ENCODE measurements around the gene CYP51A1. TPM values are rescaled to one million over a fixed set of nuclear protein-coding genes. Genes with fewer than 3 reads are reported as not detected.

CYP51A1 gene
- total RNA-seq (2021), result 58.9 and 89.0 TPM in 2 replicates
- percentile 96 among the genes with signal in this experiment for Bru-seq, nascent RNA
- BruChase-seq, experiment 1, labeled RNA remaining after a 2-hour chase, result percentile 94 among the genes with signal in this experiment
- percentile 99 among the genes with signal in this experiment for BruChase-seq, experiment 2, labeled RNA remaining after a 6-hour chase
- long read RNA-seq, transcript CYP51A1-201 (10 exons, 3,210 nt), result major isoform, 138 of 184 reads
- long read RNA-seq, transcript CYP51A1-203 (10 exons, 1,729 nt), result minor isoform, 31 of 184 reads
- long read RNA-seq, partial matches to known transcripts, result 0 of 184 reads
- long read RNA-seq, other reads (novel, unspliced or antisense), result 14 of 184 reads

DNA sequence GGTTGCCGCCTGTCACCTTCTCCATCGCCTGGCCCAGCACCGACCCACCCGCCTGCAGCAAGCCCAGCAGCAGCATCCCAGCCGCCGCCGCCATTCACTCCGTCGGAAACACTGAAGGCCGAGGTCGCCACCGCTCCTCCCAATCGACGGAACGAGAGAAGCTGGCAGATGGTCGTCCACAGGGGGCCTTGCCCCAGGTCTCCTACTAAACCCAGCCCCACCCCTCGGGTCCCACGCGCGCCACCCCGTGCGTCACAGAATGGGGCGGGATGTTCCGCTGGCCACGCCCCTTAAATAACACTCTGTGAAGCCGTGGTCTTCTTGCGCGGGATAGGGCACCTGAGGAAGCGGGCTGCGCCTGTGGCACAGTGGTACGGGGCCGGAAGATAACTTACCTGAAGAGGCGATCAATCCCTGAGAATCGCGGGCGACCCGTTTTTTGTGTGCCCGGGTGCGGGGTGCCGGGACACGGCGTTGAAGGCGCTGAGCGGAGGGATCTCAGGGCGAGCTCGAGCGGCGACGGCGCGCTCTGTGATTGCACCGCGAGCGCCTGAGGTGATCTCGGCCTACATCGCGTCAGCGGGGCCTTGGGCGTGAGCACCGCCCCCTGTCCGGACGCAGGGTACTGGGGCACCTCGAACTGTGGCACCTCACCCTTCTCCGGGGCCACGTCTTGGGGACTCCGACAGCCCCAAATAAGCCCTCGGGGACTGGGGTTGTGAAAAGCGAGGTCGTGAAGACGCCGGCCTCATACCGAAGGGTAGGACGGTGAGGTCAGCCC is at the start of gene CYP51A1:
CYP51A1 (minus strand) TSS at position 207 of the 781 bp plus-strand sequence; CDS start at position 94, 113 bp downstream.
- Histone ChIP-seq H2AFZ (peak within 1 kb of the TSS; percentile 85), H3K4me3 (peak within 1 kb of the TSS; percentile 65), H3K36me3 (ENCODE audit: low read depth) (peaks cover 19% of the 10 kb centered on the region), H3K27ac (peak within 1 kb of the TSS; percentile 73), H3K79me2 (ENCODE audit: low read depth) (peaks cover 48% of the 10 kb centered on the region), H4K20me1 (ENCODE audit: insufficient read depth) (peaks cover 24% of the 10 kb centered on the region), H3K9me3 (ENCODE audit: insufficient read depth, low read depth) (no peaks in the 10 kb centered on the region), H3K4me1 (replicated peaks; ENCODE audit: insufficient read depth) (peaks cover 20% of the 10 kb centered on the region), H3K27me3 (ENCODE audit: insufficient read depth, low read depth) (no peaks in the 10 kb centered on the region), H3K9me2 (ENCODE audit: insufficient read depth) (no peaks in the 10 kb centered on the region), H3K4me2 (peak within 1 kb of the TSS; percentile 86), H3F3A (ENCODE audit: insufficient read depth, low read depth) (no peaks in the 10 kb centered on the region)
- intact Hi-C loops (cut with micrococcal nuclease; ENCODE audit: unreplicated experiment), result loop anchor here (1.0 kb wide), 2 partner anchors 313 to 577 kb away; partner anchors contain the start of gene GATAD1
- ChIA-PET CTCF (interaction anchor here (0.6 kb wide), 1 partner anchor 222 kb away, joined by 3 read pairs; no protein-coding TSS in a partner anchor), POLR2A (ENCODE audit: unreplicated experiment) (interaction anchor here (0.6 kb wide), 1 partner anchor 984 kb away, joined by 3 read pairs; no protein-coding TSS in a partner anchor)
- DNase-seq, result peak; percentile 80 to 95
- TF ChIP-seq EZH2 (IDR thresholded peaks at IDR 0.05; ENCODE audit: low read depth), result no peak
- TF ChIP-seq, protein P1, sequence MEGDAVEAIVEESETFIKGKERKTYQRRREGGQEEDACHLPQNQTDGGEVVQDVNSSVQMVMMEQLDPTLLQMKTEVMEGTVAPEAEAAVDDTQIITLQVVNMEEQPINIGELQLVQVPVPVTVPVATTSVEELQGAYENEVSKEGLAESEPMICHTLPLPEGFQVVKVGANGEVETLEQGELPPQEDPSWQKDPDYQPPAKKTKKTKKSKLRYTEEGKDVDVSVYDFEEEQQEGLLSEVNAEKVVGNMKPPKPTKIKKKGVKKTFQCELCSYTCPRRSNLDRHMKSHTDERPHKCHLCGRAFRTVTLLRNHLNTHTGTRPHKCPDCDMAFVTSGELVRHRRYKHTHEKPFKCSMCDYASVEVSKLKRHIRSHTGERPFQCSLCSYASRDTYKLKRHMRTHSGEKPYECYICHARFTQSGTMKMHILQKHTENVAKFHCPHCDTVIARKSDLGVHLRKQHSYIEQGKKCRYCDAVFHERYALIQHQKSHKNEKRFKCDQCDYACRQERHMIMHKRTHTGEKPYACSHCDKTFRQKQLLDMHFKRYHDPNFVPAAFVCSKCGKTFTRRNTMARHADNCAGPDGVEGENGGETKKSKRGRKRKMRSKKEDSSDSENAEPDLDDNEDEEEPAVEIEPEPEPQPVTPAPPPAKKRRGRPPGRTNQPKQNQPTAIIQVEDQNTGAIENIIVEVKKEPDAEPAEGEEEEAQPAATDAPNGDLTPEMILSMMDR (conservative IDR thresholded peaks at IDR 0.05), result no peak
- no TSS peak for BruUV-seq (replicated peaks)

DNA sequence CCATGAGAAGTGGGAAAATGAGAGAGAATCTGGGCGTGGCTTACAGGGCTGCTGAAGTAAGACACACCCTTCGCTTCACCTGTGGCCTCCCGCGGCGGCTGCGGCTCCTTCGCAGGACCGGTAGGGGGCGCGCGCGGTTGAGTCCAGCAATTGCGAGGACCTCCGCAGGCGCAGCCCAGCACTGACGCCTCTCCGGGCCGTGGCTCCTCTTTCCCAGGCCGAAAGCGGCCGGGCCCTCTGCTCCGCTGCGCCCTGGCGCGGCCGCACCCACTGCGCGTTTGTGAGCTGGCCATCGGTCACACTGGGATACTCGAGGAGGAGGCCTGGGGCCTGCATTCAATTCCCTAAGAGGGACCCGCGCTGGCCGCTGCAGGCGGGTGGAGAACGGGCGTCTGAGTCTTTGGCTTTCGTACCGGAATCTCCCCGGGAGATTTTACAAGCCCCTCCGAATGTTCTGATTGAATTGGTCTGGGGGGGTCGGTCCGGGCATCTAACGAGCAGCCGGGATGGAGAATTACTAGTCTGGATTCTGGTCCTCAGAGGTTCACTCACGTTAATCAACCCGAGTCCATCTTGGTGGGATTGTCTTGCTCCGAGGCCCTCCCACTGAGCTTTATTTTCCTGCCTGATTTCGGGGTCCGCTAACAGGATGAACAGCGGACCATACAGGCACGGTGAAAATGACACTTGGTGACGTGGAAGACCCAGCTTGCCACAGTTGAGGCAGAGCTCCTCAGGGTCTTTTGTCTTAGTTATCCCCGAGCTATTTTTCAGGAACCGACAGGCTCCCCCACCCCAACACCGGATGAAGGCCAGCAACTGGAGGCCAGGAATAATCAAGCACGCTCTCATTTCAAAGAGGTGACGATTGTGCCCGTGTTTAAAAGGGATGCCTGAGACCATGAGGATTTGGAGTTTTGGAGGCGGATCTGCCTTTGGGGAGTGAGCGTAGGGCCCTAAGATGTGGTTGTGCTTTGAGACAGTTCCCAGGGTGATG is 44.9 kb upstream of the CYP51A1 start, which contains the start of gene LRRD1:
LRRD1 (minus strand) TSS at position 215 of the 997 bp plus-strand sequence. CDS start 13,940 bp downstream, outside the sequence.
- intact Hi-C loops (cut with micrococcal nuclease; ENCODE audit: unreplicated experiment), result loop anchor here (1.0 to 2.0 kb wide), 3 partner anchors 246 to 299 kb away; partner anchors contain the start of gene MTERF1
- Histone ChIP-seq H3K9me2 (ENCODE audit: insufficient read depth) (no peaks in the 10 kb centered on the region), H3K9me3 (ENCODE audit: insufficient read depth, low read depth) (peaks cover 4% of the 10 kb centered on the region; the same call in 1 of the 2 replicates), H3K36me3 (ENCODE audit: low read depth) (no peaks in the 10 kb centered on the region), H2AFZ (no peak within 1 kb of the TSS), H3F3A (ENCODE audit: insufficient read depth, low read depth) (no peaks in the 10 kb centered on the region; the same call in 1 of the 2 replicates), H3K79me2 (ENCODE audit: low read depth) (no peaks in the 10 kb centered on the region), H3K4me1 (replicated peaks; ENCODE audit: insufficient read depth) (0 out of 2 replicates have a peak, but pooled peaks cover 9% of the 10 kb centered on the region), H3K27ac (no peak within 1 kb of the TSS), H3K27me3 (ENCODE audit: insufficient read depth, low read depth) (no peaks in the 10 kb centered on the region), H3K4me2 (peak within 1 kb of the TSS; percentile 28; the same call in 1 of the 2 replicates), H3K4me3 (0 out of 2 replicates have a peak within 1 kb of the TSS, but pooled peaks have one; percentile 24), H4K20me1 (ENCODE audit: insufficient read depth) (no peaks in the 10 kb centered on the region)
- peak; percentile 60 to 96 for DNase-seq
- no TSS peak for BruUV-seq (replicated peaks)
- ChIA-PET CTCF (interaction anchor here (0.6 to 1.1 kb wide), 3 partner anchors 250 to 364 kb away, joined by 3 to 6 read pairs (median 3); partner anchors contain the start of gene GATAD1), POLR2A (ENCODE audit: unreplicated experiment) (no interaction called here)
- TF ChIP-seq, protein P1 (conservative IDR thresholded peaks at IDR 0.05), result peak; percentile 72
- no peak for TF ChIP-seq EZH2 (IDR thresholded peaks at IDR 0.05; ENCODE audit: low read depth)
